Inferior parietal cortex (tissue), 1 donor: ENCODE measurements around the gene CDH18.

Source experiments
- DNase-seq: peaks from one replicate; pipeline ENCODE4 v3.0.0-alpha.2; 2016; ENCODE audit errors: extremely low spot score

Gene CDH18

DNA sequence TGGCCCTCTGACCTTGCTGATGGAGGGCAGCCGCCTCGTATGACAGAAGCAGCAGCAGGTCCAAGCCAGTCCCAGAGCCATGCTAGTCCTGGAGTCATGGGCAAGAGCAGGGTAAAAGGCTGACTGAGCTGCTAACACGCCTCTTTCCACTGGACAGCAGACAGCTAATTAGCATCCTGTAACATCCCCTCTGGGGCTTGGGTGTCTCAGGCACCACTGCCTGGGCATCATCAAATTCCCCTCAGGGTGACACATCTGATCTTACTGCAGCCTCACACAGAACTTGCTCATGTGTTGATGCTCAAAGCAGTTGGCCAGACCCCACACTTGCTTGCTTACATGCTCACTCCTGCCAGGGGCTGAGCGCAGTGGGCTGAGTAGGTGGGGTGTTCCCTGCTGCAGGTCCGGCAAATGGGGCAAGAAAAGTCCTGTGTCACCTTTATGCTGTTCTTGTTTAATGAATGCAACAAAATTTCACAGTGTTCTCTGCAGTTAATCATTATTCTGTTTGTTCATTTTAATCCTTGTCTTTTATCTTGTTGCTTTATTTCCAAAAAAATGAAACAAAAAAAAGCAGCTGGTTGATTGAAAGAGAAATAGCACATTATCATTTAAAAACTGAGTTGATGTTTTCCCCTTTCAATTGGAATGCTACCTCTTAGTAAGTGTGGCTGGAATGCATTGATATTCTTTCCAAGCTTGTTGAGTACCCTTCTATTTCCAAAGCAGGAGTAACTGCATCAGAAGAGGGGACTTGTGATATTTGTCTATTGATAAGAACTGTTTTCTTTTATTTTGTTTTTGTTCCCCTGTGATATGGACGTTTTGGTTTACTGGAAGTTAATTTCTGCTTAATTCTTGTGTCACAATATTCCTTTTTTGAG is 254.1 kb downstream of the CDH18 start:
- no peak for DNase-seq

GRCh38 chr5:19728571-19728970 is 259.4 kb downstream of the CDH18 start:
- no peak for DNase-seq

- no peak for DNase-seq
These were observed 268.9 kb downstream of the CDH18 start for GRCh38 chr5:19719109-19719508.

DNA sequence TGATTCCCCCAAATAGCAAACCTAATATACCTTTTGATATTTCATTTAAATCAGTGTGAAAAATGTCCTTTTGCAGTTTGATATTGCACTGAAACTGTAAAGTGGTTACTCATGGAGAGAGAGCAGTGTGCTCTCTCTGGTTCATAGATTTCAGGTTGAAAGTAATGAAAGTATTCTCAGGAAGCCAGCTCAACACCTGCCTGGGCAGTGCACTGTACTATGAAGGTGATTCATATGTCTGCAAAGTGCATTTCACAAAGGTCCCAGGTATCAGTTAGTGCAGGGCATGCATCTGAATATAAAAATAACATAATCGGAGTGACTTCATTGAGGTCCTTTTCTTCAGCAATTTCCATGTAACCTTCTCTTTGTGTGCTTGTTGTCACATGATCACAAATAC is 274.3 kb downstream of the CDH18 start:
- no peak for DNase-seq

DNA sequence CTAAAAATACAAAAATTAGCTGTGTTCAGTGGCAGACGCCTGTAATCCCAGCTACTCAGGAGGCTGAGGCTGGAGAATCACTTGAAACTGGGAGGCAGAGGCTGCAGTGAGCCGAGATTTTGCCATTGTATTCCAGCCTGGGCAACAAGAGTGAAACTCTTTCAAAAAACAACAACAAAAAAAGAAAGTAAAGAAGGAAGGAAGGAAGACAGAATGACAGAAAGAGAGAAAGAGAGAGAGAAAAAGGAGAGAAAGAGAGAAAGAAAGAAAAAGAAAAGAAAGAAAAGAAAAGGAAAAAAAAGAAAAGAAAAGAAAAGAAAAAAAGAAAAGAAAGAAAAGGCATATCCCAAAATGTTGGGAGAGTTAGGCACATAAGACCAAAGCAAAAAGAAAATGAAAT is 278.6 kb downstream of the CDH18 start:
- DNase-seq, result no peak

DNA sequence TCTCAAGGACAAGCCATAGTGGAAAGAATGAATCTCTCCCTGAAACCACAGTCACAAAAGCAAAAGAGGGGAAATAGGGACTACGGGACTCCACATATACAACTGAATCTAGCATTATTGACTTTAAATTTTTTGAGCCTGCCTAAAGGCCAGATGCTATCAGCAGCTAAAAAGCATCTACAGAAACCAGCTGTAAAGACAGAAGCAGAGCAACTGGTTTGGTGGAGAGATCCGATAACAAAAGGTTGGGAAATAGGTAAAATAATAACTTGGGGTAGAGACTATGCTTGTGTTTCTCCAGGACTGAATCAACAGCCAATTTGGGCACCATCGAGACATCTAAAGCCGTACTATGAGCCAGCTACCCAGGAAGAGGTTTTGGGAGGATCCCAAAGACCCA is 281.2 kb downstream of the CDH18 start:
- DNase-seq, result no peak

GRCh38 chr5:19701731-19702130 is 286.3 kb downstream of the CDH18 start:
- DNase-seq, result no peak

DNA sequence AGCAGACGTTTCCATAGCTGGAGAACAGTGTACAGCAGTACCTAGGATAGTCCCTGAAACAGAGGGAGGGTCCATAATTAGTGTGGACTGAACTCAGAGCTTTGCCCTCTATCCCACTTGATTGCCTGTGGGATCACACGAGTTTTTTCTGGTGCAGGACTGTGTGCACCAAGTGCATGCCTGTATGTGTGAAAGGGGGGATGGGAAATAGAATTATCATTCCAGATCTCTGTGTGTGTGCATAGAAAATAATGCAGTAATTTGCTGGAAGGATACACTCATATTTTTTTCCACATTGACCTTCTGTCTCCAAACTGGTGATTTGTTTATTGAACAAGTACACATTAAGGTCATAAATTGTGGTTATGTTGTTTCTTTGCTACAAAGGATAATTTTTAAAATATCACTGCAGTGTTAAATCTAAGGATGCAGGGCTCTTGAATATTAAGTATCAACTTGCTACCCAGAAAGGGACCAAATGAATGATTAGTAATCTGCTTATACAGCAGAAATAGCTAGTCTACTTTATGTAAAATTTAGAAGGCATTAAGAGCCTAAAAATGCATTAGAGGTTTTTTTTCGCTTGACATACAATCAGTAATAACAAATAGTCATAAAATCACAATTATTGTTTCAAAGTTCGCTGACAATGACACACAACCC is 292.9 kb downstream of the CDH18 start:
- no peak for DNase-seq

DNA sequence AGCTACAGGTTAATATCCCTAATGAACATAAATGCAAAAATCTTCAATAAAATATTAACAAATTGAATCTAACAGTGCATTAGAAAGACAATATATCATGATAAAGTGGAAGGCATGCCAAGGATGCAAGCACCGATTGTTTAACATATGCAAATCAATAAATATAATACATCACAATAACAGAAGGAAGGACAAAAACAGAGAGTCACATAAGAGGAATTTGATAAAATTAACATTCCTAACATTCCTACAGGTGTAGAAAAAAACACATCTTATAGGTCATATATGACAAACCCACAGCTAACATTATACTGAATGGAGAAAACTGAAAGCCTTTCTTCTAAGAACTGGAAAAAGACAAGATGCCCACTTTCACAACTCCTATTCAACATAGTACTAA is 297.0 kb downstream of the CDH18 start:
- DNase-seq, result no peak

DNA sequence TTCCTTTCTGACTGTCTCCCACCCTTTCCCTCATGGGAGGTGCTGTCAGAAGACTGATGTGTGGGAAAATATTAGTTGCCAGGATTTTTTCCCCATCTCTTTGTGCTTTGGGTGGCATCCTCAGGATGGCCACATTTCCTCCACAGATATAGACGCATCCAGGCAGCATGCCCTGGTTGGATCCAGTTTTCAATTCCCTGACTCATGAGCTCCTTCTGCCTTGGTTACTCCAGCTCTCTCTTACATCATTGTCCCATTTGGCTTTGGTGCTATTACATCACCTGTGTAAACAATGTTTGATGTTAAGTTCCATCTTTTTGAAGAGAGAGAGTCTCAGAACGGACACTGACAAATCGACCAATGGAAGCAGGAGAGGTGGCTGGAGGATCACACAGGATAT is 302.5 kb downstream of the CDH18 start:
- no peak for DNase-seq

- DNase-seq, result no peak
These were observed 311.1 kb downstream of the CDH18 start for GRCh38 chr5:19676895-19677294.

DNA sequence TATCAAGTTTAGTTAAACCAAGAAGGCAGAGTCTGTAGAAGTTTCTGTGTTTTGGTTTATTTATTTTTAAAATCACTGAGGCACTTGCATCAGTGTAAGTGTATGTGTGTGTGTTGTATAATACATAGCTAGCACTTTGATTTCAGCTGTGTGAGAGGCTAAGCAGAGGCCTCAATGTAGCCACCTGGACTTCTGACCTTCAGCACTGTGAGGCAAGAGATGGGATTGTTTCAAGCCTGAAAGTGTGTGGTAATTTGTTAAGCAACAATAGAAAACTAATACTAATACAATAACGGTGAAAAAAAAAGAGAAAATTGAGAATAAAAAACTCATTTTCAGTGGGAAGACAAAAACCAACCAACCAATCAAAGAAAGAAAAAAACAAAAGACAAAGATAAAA is 327.3 kb downstream of the CDH18 start:
- DNase-seq, result no peak

GRCh38 chr5:19655627-19656026 is 332.4 kb downstream of the CDH18 start:
- DNase-seq, result no peak

DNA sequence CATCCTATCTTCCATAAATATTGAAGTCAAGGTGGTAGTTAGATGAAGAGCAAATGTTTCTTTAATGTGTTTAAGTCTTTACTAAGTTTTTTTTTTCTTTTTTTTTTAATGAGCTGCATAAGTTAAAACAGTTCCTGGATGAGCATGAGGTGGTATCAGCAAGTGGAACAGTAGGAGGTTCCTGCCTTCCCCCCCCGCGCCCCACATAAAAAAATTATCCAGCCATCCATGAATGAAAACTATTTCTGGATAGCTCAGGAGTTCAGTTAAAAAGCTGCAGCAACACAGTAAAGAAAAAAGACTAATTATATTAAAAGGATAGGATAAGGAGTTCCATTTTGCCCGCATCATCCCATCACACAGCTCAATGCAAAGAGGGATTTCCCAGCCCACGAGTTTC is 349.5 kb downstream of the CDH18 start:
- DNase-seq, result no peak

- DNase-seq, result no peak
These were observed 357.1 kb downstream of the CDH18 start for GRCh38 chr5:19630876-19631275.

DNA sequence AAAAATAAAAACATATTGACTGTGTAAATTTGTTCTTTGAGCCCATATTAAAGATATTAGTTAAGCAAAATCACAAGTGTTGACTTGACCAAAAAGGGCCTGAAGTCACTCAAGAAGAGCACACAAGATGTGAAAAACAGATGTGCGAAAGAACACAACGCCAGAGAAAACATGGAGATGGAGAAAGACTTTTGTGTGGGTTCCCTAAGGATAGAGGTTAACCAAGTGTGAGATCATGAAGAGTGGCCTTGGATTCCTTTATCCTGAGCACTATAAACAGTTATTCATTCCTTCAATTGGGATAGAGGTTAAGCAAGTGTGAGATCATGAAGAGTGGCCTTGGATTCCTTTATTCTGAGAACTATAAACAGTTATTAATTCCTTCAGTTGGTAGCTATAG is 361.8 kb downstream of the CDH18 start:
- DNase-seq, result no peak

- DNase-seq, result no peak
These were observed 362.4 kb downstream of the CDH18 start for GRCh38 chr5:19625562-19625961.

GRCh38 chr5:19619571-19619970 is 368.4 kb downstream of the CDH18 start:
- DNase-seq, result no peak

GRCh38 chr5:19616701-19617215 is 371.2 kb downstream of the CDH18 start:
- no peak for DNase-seq

DNA sequence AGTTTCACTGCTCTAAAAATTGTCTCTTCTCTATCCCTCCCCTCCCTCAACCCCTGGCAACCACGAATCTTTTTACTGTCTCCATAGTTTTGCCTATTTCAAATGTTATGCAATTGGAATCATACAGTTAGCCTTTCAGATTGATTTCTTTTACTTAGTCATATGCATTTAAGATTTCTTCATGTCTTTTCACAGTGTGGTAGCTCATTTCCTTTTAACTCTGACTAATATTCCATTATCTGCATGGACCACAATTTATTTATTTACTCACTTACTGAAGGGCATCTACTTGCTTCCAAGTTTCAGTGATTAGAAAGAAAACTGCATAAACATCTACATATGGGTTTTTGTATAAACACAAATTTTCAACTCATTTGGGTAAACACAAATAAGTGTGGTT is 372.3 kb downstream of the CDH18 start:
- DNase-seq, result no peak

- no peak for DNase-seq
These were observed 372.9 kb downstream of the CDH18 start for GRCh38 chr5:19615071-19615470.

DNA sequence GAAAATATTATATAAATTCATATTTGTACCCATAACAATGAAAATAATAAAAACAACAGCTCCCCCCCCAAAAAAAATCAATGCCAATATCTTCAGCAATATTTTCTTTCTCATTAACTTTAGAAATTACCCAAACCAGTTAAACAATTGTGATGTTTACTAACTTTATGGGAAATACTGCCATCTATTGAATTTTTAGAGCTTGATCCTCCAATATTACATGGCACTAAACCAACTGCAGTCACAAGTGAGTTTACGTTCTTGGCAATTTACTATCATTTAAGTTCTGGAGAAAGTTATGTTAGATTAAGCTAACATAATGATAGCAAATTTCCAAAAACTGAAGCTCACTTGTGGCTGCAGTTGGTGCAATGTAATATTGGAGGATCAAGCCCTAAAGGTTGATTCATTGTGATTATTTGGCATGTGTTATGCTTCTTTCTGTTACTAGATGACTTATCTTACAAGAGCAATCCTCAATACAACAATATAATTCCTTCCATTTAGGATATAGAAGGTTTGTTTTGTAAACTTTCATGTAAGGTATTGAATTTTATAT is 379.5 kb downstream of the CDH18 start:
- peak; percentile 18 for DNase-seq
